Measurements from ENCODE around the gene ERC2. TPM values are rescaled to one million over a fixed set of nuclear protein-coding genes. Genes with fewer than 3 reads are reported as not detected.

ERC2 gene
- total RNA-seq, 1 donor from 2014 or later, result 0.81 TPM

Small RNAs within 50 kb of the gene (microRNA-seq; reads per million reads assigned to microRNA genes)
- gene MIR3938, result not detected

Other genes with a start within 250 kb of the ERC2 start
- gene CCDC66, start 88.7 kb upstream of the ERC2 start, total RNA-seq, result 13.8 TPM
- gene TASOR, start 214.8 kb upstream of the ERC2 start, total RNA-seq, result 22.2 TPM

All from Right ventricle myocardium superior (tissue), 1 donor.